Upper lobe of left lung (tissue), 6 donors: ENCODE results near the gene KLHL17. TPM values are rescaled to one million over a fixed set of nuclear protein-coding genes. Genes with fewer than 3 reads are reported as not detected.

ENCODE experiments used
- ATAC-seq, 2 donors: fragments of 200-7000 bp; cut with Tn5 transposase; one replicate each; pipeline ENCODE4 v1.9.1; 2022; ENCODE audit warnings: mild to moderate bottlenecking in 2 of 2, moderate library complexity in 2 of 2; ENCODE audit not compliant: low FRiP score in 2 of 2
- DNase-seq, 2 donors: peaks; one replicate each; pipeline ENCODE4 v3.0.0-alpha.2; 2019 to 2020
- H3K27ac ChIP-seq, 4 donors: fragments of 200-600 bp; sonication (generic); one replicate each; pipeline ENCODE4 v1.5.1; 2016 to 2019
- H3K27me3 ChIP-seq, 4 donors: fragments of 200-600 bp; sonication (generic); one replicate each; pipeline ENCODE4 v1.5.1; 2017 to 2019
- H3K36me3 ChIP-seq, 4 donors: fragments of 200-600 bp; sonication (generic); one replicate each; pipeline ENCODE4 v1.5.1; 2016 to 2019
- H3K4me1 ChIP-seq, 4 donors: fragments of 200-600 bp; sonication (generic); one replicate each; pipeline ENCODE4 v1.5.1; 2018 to 2019
- H3K4me3 ChIP-seq, 4 donors: fragments of 200-600 bp; sonication (generic); one replicate each; pipeline ENCODE4 v1.5.1; 2017 to 2019; ENCODE audit warnings: mild to moderate bottlenecking in 2 of 4, moderate library complexity in 1 of 4
- H3K9me3 ChIP-seq, 4 donors: fragments of 200-600 bp; sonication (generic); one replicate each; pipeline ENCODE4 v1.5.1; 2018 to 2019
- CTCF ChIP-seq, 6 experiments: fragments of 450-650 bp in 4 of 6; fragments of 200-600 bp in 2 of 6; sonication (generic) in 2 of 6; IDR thresholded peaks; one replicate each; pipeline ENCODE4 v1.5.1; 2016 to 2019; ENCODE audit warnings: antibody characterized with exemption in 6 of 6
- EP300 ChIP-seq, 4 donors: sonication (generic); formaldehyde crosslinking; IDR thresholded peaks; one replicate each; pipeline ENCODE4 v1.5.1; 2017; ENCODE audit warnings: antibody characterized with exemption in 4 of 4, control low read depth in 2 of 4
- POLR2A ChIP-seq, 4 donors: fragments of 450-650 bp; IDR thresholded peaks; one replicate each; pipeline ENCODE4 v1.5.1; 2016 to 2017; ENCODE audit warnings: antibody characterized with exemption in 4 of 4, mild to moderate bottlenecking in 2 of 4
- POLR2AphosphoS5 ChIP-seq, 2 donors: sonication (generic); formaldehyde crosslinking; IDR thresholded peaks; one replicate each; pipeline ENCODE4 v1.5.1; 2017; ENCODE audit warnings: antibody characterized with exemption in 2 of 2
- WGBS, 2 donors: methylation state at CpG; one replicate each; pipeline ENCODE4 v1.1.5; 2017 to 2018; 5-methylcytosine and 5-hydroxymethylcytosine counted together
- total RNA-seq, 6 donors: library from RNA; depleted of rRNA in 4 of 6; stranded (reverse); fragments of >200 nt in 4 of 6; gene quantifications; one replicate each; pipeline versions ENCODE4 v1.1.0 to v1.2.1, GENCODE V29; 2016 to 2021
- donor health status: DM: no; HTN: no; CAD: no; lungs with moderate emphysema.
- donor health status: DM: no; HTN: yes; CAD: no; lungs with severe emphysema.

The KLHL17 gene
- total RNA-seq, 6 donors from 2014 or later: 4.7 to 45.1 (median 16.5) TPM

DNA sequence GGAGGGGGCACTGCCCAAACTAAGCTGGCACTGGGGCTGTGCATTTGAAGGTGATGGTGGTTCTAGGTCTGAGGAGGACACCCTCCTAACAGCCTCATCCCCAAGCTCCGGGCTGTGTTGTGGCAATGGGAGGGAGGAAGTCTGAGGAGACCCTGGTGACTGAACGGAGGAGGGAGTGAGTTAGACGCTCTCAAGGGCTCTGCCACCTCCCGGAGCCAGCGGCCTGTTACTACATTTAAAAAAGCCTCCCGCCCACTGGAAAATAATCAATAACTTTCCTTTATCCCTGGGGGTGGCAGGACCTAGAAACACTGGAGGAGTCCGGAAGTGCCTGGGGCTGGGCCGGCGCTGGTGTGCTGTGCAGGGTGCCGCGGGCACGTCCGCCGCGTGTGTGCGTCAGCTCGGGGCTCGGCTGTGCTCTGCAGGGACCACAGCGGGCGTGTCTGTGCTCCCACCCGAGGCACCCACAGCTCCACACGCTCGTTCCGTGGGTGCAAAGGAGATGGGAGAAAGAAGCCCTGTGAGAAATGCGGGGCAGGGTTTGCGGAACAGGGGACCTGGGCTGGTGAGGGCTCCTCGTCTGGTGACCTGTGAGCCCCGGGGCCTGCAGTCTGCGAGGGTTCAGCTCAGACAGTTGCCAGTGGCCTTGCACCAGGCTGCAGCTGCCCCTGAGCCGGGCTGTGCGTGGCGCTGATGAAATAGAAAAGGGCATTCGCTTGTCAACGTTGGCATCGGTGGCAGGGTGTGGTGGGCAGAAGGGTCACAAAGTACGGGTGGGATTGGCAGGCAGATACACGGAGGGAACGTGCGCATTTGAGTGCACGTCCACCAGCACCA lies 31.3 kb upstream of the KLHL17 start:
- Histone ChIP-seq H3K4me1 (peaks cover 19 to 24% (median 22%) of the 10 kb centered on the region in 4 donors), H3K36me3 (no peaks in the 10 kb centered on the region), H3K4me3 (no peak overlapping the region), H3K27ac (no peak overlapping the region), H3K27me3 (peaks cover 2 to 30% (median 21%) of the 10 kb centered on the region in 4 donors), H3K9me3 (no peaks in the 10 kb centered on the region)
- TF ChIP-seq EP300 (IDR thresholded peaks at IDR 0.05) (no peak), POLR2A (IDR thresholded peaks at IDR 0.05) (no peak), POLR2AphosphoS5 (IDR thresholded peaks at IDR 0.05) (no peak), CTCF (IDR thresholded peaks at IDR 0.05) (no peak)
- DNase-seq (peak in 1 of 2 donors; percentile 77), ATAC-seq (no peak)
- WGBS, 2 donors: 77 to 81% methylated on average over 38 to 40 of the region's 40 CpGs

GRCh38 chr1:929712-930632 lies 30.4 kb upstream of the KLHL17 start:
- H3K27me3 ChIP-seq: peaks cover 2 to 23% (median 15%) of the 10 kb centered on the region in 4 donors
- ATAC-seq: no peak
- H3K27ac ChIP-seq: no peak overlapping the region
- no peak overlapping the region for H3K4me3 ChIP-seq
- no peaks in the 10 kb centered on the region for H3K9me3 ChIP-seq
- H3K36me3 ChIP-seq: no peaks in the 10 kb centered on the region
- TF ChIP-seq POLR2A (IDR thresholded peaks at IDR 0.05) (no peak), POLR2AphosphoS5 (IDR thresholded peaks at IDR 0.05) (no peak), EP300 (IDR thresholded peaks at IDR 0.05) (no peak), CTCF (IDR thresholded peaks at IDR 0.05) (no peak)
- DNase-seq: peak in 1 of 2 donors; percentile 72
- H3K4me1 ChIP-seq: peaks cover 9 to 16% (median 14%) of the 10 kb centered on the region in 4 donors
- WGBS, 2 donors: 81 to 87% methylated on average over 23 to 40 of the region's 40 CpGs

GRCh38 chr1:930633-931138 lies 29.7 kb upstream of the KLHL17 start:
- DNase-seq (peak in 1 of 2 donors; percentile 69), ATAC-seq (no peak)
- no peaks in the 10 kb centered on the region for H3K9me3 ChIP-seq
- 76% methylated on average over 17 of the region's 18 CpGs; no CpG with 5 or more reads in 1 of the 2 donors for WGBS, 2 donors
- peaks cover 5 to 18% (median 14%) of the 10 kb centered on the region in 4 donors for H3K4me1 ChIP-seq
- H3K36me3 ChIP-seq: no peaks in the 10 kb centered on the region
- peaks cover 2 to 23% (median 16%) of the 10 kb centered on the region in 4 donors for H3K27me3 ChIP-seq
- H3K4me3 ChIP-seq: no peak overlapping the region
- no peak overlapping the region for H3K27ac ChIP-seq
- TF ChIP-seq EP300 (IDR thresholded peaks at IDR 0.05): no peak
- TF ChIP-seq POLR2A (IDR thresholded peaks at IDR 0.05): no peak
- no peak for TF ChIP-seq CTCF (IDR thresholded peaks at IDR 0.05)
- no peak for TF ChIP-seq POLR2AphosphoS5 (IDR thresholded peaks at IDR 0.05)

GRCh38 chr1:931380-932172 lies 28.8 kb upstream of the KLHL17 start:
- H3K36me3 ChIP-seq: no peaks in the 10 kb centered on the region
- H3K27me3 ChIP-seq: peaks cover 3 to 25% (median 16%) of the 10 kb centered on the region in 4 donors
- 55 to 56% methylated on average over 15 of the region's 15 CpGs for WGBS, 2 donors
- H3K4me1 ChIP-seq: peaks cover 4 to 21% (median 16%) of the 10 kb centered on the region in 4 donors
- H3K4me3 ChIP-seq: no peak overlapping the region
- no peaks in the 10 kb centered on the region for H3K9me3 ChIP-seq
- TF ChIP-seq EP300 (IDR thresholded peaks at IDR 0.05) (no peak), POLR2AphosphoS5 (IDR thresholded peaks at IDR 0.05) (no peak), POLR2A (IDR thresholded peaks at IDR 0.05) (no peak), CTCF (IDR thresholded peaks at IDR 0.05) (no peak)
- no peak for ATAC-seq
- H3K27ac ChIP-seq: no peak overlapping the region
- peak in 1 of 2 donors; percentile 1 for DNase-seq
